Astrocyte (in vitro differentiated cells and primary cell): ENCODE measurements around the gene AKR1B15.

ENCODE experiments used
- CTCF ChIP-seq: IDR thresholded peaks from 2 replicates; pipeline ENCODE4 v1.5.1; 2011; ENCODE audit warnings: low read depth, mild to moderate bottlenecking, inconsistent platforms, low read length, moderate library complexity; ENCODE audit not compliant: insufficient read depth
- EZH2 ChIP-seq: IDR thresholded peaks from 2 replicates; pipeline ENCODE4 v1.6.1; 2012; ENCODE audit warnings: mild to moderate bottlenecking, low read length, inconsistent platforms; ENCODE audit not compliant: insufficient read depth

- TF ChIP-seq CTCF: no peak
- TF ChIP-seq EZH2: no peak
These were observed 48.5 kb upstream of the AKR1B15 start for GRCh38 chr7:134500406-134500805.
